HepG2 (cell line): Measurements from ENCODE around the gene MAP4K3. TPM values are rescaled to one million over a fixed set of nuclear protein-coding genes. Genes with fewer than 3 reads are reported as not detected.

Experiments
- ATAC-seq: fragments of 200-7000 bp; cut with Tn5 transposase; 3 replicates; pipeline ENCODE4 v1.9.1; 2020; ENCODE audit warnings: mild to moderate bottlenecking, moderate library complexity
- BruUV-seq: library from RNA; stranded (reverse); fragments of 400-500 nt; replicated peaks from 2 replicates; lab custom pipeline; 2021; lab: Mats Ljungman, UMichigan
- CTCF ChIA-PET: fragments of 300-600 bp; formaldehyde crosslinking; extraction: SDS; loops from one replicate; lab custom pipeline; 2021; ENCODE audit warnings: low total read pairs, inconsistent platforms, low intra/inter-chr PET ratio; lab: Yijun Ruan, JAX
- POLR2A ChIA-PET: fragments of 350-600 bp; sonication (Branson Sonifier 250); formaldehyde crosslinking; loops from one replicate; lab custom pipeline; 2020; ENCODE audit warnings: antibody characterized with exemption, inconsistent platforms; lab: Yijun Ruan, JAX
- DNase-seq: peaks from one replicate; pipeline ENCODE4 v3.0.0-alpha.2; 2015; ENCODE audit warnings: low spot score
- FAIRE-seq: peaks from 3 replicates; lab custom pipeline; 2011; peaks lifted over from hg19 to GRCh38; lab: Jason Lieb, UNC
- H2AFZ ChIP-seq: one replicate; pipeline ENCODE4 v1.6.1; 2011; ENCODE audit warnings: low read length, inconsistent platforms
- H3K27ac ChIP-seq: fragments of 300-600 bp; 3 replicates; pipeline ENCODE4 v1.8.0; 2011; ENCODE audit warnings: mixed run types, mild to moderate bottlenecking, mixed read lengths, low read length, inconsistent platforms; ENCODE audit not compliant: insufficient read depth; ENCODE audit errors: extremely low read length
- H3K27me3 ChIP-seq, 2 experiments: fragments of 200-600 bp in 1 of 2; 2 replicates in 1 of 2; 3 replicates in 1 of 2; pipeline versions ENCODE4 v1.6.0 to v1.8.0; 2011; ENCODE audit warnings: low read length in 2 of 2, mild to moderate bottlenecking in 2 of 2, moderate library complexity in 2 of 2, inconsistent platforms in 1 of 2; ENCODE audit not compliant: insufficient read depth in 2 of 2, control insufficient read depth in 1 of 2
- H3K36me3 ChIP-seq, 2 experiments: fragments of 200-600 bp in 1 of 2; replicated peaks in 1 of 2; 2 replicates in 1 of 2; 3 replicates in 1 of 2; pipeline versions ENCODE4 v1.5.1 to v1.8.0; 2011; ENCODE audit warnings: low read length in 2 of 2, inconsistent platforms in 1 of 2; ENCODE audit not compliant: insufficient read depth in 2 of 2, control insufficient read depth in 1 of 2
- H3K4me1 ChIP-seq: 2 replicates; pipeline ENCODE4 v1.5.1; 2012; ENCODE audit warnings: low read length, inconsistent platforms; ENCODE audit not compliant: insufficient read depth
- H3K4me2 ChIP-seq: 2 replicates; pipeline ENCODE4 v1.6.0; 2011; ENCODE audit warnings: low read depth, low read length, inconsistent platforms
- H3K4me3 ChIP-seq, 3 experiments: fragments of 200-600 bp in 1 of 3; sonication (generic), shearing (Covaris generic) in 1 of 3; replicated peaks in 1 of 3; 2 replicates each; pipeline ENCODE4 v1.5.1; 2011 to 2016; ENCODE audit warnings: low read length in 3 of 3, inconsistent platforms in 2 of 3, low read depth in 2 of 3, mild to moderate bottlenecking in 2 of 3, control low read depth in 1 of 3, mixed read lengths in 1 of 3; ENCODE audit not compliant: insufficient read depth in 1 of 3
- H3K79me2 ChIP-seq: one replicate; pipeline ENCODE4 v1.6.1; 2011; ENCODE audit warnings: low read length, inconsistent platforms; ENCODE audit not compliant: insufficient read depth
- H3K9ac ChIP-seq: 2 replicates; pipeline ENCODE4 v1.6.0; 2011; ENCODE audit warnings: mild to moderate bottlenecking, low read depth, low read length, inconsistent platforms; ENCODE audit not compliant: insufficient read depth
- H3K9me3 ChIP-seq: 2 replicates; pipeline ENCODE4 v1.5.1; 2012; ENCODE audit warnings: mild to moderate bottlenecking, low read length
- H4K20me1 ChIP-seq: 2 replicates; pipeline ENCODE4 v1.6.0; 2011; ENCODE audit warnings: inconsistent platforms, mild to moderate bottlenecking, low read length, moderate library complexity; ENCODE audit not compliant: insufficient read depth
- BHLHE40 ChIP-seq: IDR thresholded peaks from 2 replicates; pipeline ENCODE4 v1.6.1; 2011; ENCODE audit warnings: low read length, improper control_type of control experiment
- CREM ChIP-seq, 2 experiments: sonication (generic) in 1 of 2; formaldehyde crosslinking in 1 of 2; IDR thresholded peaks; 2 replicates each; pipeline versions ENCODE4 v1.4.0 to v1.6.1; 2016 to 2020; ENCODE audit warnings: antibody characterized with exemption in 1 of 2, mild to moderate bottlenecking in 1 of 2, missing genetic modification reagents in 1 of 2
- HHEX ChIP-seq: IDR thresholded peaks from 2 replicates; pipeline ENCODE4 v1.6.1; 2016; ENCODE audit warnings: control low read depth
- MLLT10 ChIP-seq: sonication (generic); formaldehyde crosslinking; IDR thresholded peaks from 2 replicates; pipeline ENCODE4 v1.4.0; 2020; ENCODE audit warnings: missing genetic modification reagents
- MYNN ChIP-seq: sonication (generic); formaldehyde crosslinking; IDR thresholded peaks from 2 replicates; pipeline ENCODE4 v1.4.0; 2020; ENCODE audit warnings: mild to moderate bottlenecking, low read depth, missing genetic modification reagents
- NRL ChIP-seq: sonication (generic); formaldehyde crosslinking; IDR thresholded peaks from 2 replicates; pipeline ENCODE4 v1.5.0; 2020; ENCODE audit warnings: missing genetic modification reagents, mild to moderate bottlenecking, moderate library complexity, borderline replicate concordance
- ZNF30 ChIP-seq: sonication (generic); formaldehyde crosslinking; IDR thresholded peaks from 2 replicates; pipeline ENCODE4 v1.5.0; 2020; ENCODE audit warnings: mild to moderate bottlenecking, missing genetic modification reagents
- ZNF567 ChIP-seq: sonication (generic); formaldehyde crosslinking; IDR thresholded peaks from 2 replicates; pipeline ENCODE4 v1.8.1; 2023; ENCODE audit warnings: mild to moderate bottlenecking, missing genetic modification reagents, borderline replicate concordance
- ZSCAN22 ChIP-seq: sonication (generic); formaldehyde crosslinking; IDR thresholded peaks from 2 replicates; pipeline ENCODE4 v1.4.0; 2020; ENCODE audit warnings: mild to moderate bottlenecking, missing genetic modification reagents
- WGBS: methylation state at CpG from one replicate; pipeline ENCODE4 v1.1.6; 2017; ENCODE audit warnings: low lambda C conversion rate; 5-methylcytosine and 5-hydroxymethylcytosine counted together
- in situ Hi-C: cut with HindIII; loops from 2 replicates; pipeline ENCODE4 v1.10.0; 2017; ENCODE audit warnings: low pct_unique_long_range_greater_than_20kb; ENCODE audit not compliant: extremely low pct_ligation_motif_present
- intact Hi-C: fragments of 100-400 bp; cut with micrococcal nuclease; formaldehyde crosslinking; loops from one replicate; pipeline ENCODE4 v1.10.0; 2022; ENCODE audit not compliant: unreplicated experiment
- polyA plus RNA-seq, 8 experiments: library from polyadenylated mRNA; depleted of rRNA in 3 of 8; stranded (reverse) in 7 of 8; unstranded in 1 of 8; fragments of >200 nt; fragmentation: Illumina TruSeq in 4 of 8; extraction: Trizol in 4 of 8; gene quantifications; 2 replicates each; pipeline versions ENCODE4 v1.2.1 to v1.2.3, GENCODE V29; 2011 to 2016; ENCODE audit warnings: low read depth in 4 of 8, missing spikeins in 1 of 8, mixed read lengths in 1 of 8; ENCODE audit not compliant: insufficient read depth in 1 of 8
- total RNA-seq, 5 experiments: library from RNA; depleted of rRNA; stranded (reverse); fragments of >200 nt; fragmentation: Illumina TruSeq; extraction: Trizol; gene quantifications; 2 replicates each; pipeline ENCODE4 v1.2.3, GENCODE V29; 2016; ENCODE audit warnings: low read depth in 1 of 5
- TF ChIP-seq, protein P1 (sequence below): sonication (generic); formaldehyde crosslinking; IDR thresholded peaks from 2 replicates; pipeline ENCODE4 v1.9.0; 2022; ENCODE audit warnings: low read depth, missing genetic modification reagents
- TF ChIP-seq, protein P2 (sequence below): sonication (generic); formaldehyde crosslinking; IDR thresholded peaks from 2 replicates; pipeline ENCODE4 v1.8.0; 2022; ENCODE audit warnings: missing genetic modification reagents, mild to moderate bottlenecking, borderline replicate concordance
- TF ChIP-seq, protein P3 (sequence below): sonication (generic); formaldehyde crosslinking; IDR thresholded peaks from 2 replicates; pipeline ENCODE4 v1.5.0; 2020; ENCODE audit warnings: mild to moderate bottlenecking, missing genetic modification reagents, moderate library complexity

Gene MAP4K3
- total and polyA plus RNA-seq, 2 of the 13 experiments (the other 11 are each of a cell fraction or from before 2014, with no cell fraction given), result 45.9 to 53.2 TPM

DNA sequence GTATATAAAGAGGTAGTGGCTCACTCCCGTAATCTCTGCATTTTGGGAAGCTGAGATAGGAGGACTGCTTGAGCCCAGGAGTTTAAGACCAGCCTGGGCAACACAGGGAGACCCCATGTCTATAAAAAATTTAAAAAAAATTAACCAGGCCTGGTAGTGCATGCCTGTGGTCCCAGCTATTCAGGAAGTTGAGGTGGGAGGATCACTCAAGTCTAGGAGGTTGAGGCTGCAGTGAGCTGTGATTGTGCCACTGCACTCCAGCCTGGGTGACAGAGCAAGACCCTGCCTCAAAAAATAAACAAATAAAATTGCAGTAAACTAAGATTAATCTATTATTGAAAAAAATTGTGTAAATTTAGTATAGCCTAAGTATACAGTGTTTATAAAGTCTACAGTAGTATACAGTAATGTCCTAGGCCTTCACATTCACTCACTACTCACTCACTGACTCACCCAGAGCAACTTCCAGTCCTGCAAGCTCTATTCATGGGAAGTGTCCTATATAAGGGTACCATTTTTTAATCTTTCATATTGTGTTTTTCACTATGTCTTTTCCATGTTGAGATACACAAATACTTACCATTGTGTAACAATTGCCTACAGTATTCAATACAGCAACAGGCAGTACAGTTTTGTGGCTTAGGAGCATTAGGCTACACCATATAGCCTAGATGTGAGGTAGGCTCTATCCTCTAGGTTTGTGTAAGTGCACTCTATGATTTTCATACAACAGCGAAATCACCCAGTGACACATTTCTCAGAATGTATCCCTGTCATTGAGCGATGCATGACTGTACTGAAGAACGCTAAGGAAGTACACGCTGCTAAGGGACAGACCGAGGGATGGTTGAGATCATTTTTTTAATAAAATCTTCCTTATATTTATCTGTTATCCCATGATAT is 10.4 kb upstream of the MAP4K3 start:
- H3K4me1 ChIP-seq, result peaks cover 46% of the 10 kb centered on the region
- peak overlapping the region; percentile 45 for H3K27ac ChIP-seq
- no peaks in the 10 kb centered on the region for H3K79me2 ChIP-seq
- H3K4me2 ChIP-seq, result 0 out of 2 replicates have a peak overlapping the region, but pooled peaks have one; percentile 19
- peaks cover 6% of the 10 kb centered on the region; the same call in 1 of the 2 replicates for H3K9me3 ChIP-seq
- no peaks in the 10 kb centered on the region for H3K27me3 ChIP-seq
- H2AFZ ChIP-seq, result no peak overlapping the region
- intact Hi-C loops, result loop anchor here (1.0 to 2.0 kb wide), 2 partner anchors 9 to 57 kb away; no protein-coding TSS in a partner anchor
- FAIRE-seq (no peak), DNase-seq (no peak), ATAC-seq (peak; percentile 48)
- no peak overlapping the region for H3K4me3 ChIP-seq
- no TSS peak for BruUV-seq
- H3K9ac ChIP-seq, result no peak overlapping the region
- TF ChIP-seq NRL (CRISPR knock-in tag), result no peak
- H4K20me1 ChIP-seq, result no peaks in the 10 kb centered on the region
- in situ Hi-C loops, result no loop called here
- 99% methylated on average over 6 of the region's 6 CpGs for WGBS
- ChIA-PET CTCF (no interaction called here), POLR2A (interaction anchor here (0.7 to 4.6 kb wide), 3 partner anchors 8 to 21 kb away, joined by 3 to 40 read pairs (median 35); partner anchors contain the start of gene MAP4K3)
- peaks cover 0 to 2% of the 10 kb centered on the region in 2 experiments; a peak in 3 of 5 replicates for H3K36me3 ChIP-seq

DNA sequence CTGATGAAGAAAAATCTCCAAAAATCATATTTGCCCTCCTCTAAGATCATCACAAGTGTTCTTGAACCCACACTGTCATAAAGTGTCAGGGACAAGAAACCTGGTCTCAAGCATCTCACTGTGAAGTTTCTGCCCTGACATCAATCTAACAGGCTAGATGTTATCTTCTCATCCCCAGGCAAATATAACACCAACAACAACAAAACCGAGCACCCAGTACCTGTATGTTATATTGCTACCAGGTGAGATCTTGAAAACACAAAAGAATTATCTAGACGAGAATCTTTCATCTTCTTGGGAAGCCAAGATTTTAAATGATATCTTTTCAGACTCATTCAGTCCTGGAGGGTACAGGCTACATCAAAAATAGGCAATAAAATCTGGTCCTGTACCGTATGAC is 8.8 kb upstream of the MAP4K3 start:
- CTCF ChIA-PET, result no interaction called here
- DNase-seq (no peak), ATAC-seq (no peak), FAIRE-seq (no peak)
- Histone ChIP-seq H3K4me2 (no peak overlapping the region), H3K27me3 (no peaks in the 10 kb centered on the region), H3K9ac (no peak overlapping the region), H4K20me1 (no peaks in the 10 kb centered on the region), H3K27ac (no peak overlapping the region), H3K4me3 (no peak overlapping the region), H3K9me3 (peaks cover 9% of the 10 kb centered on the region; the same call in 1 of the 2 replicates), H3K4me1 (peaks cover 40% of the 10 kb centered on the region), H3K36me3 (peaks cover 0 to 2% of the 10 kb centered on the region in 2 experiments; a peak in 3 of 5 replicates), H2AFZ (no peak overlapping the region), H3K79me2 (peaks cover 2% of the 10 kb centered on the region)
- 95% methylated on average over 3 of the region's 3 CpGs for WGBS
- BruUV-seq, result no TSS peak
- POLR2A ChIA-PET, result no interaction called here
- intact Hi-C loops (no loop called here), in situ Hi-C loops (no loop called here)
- TF ChIP-seq CREM (IDR thresholded peaks at IDR 0.05) (no peak), CREM (CRISPR knock-in tag; IDR thresholded peaks at IDR 0.05) (no peak), HHEX (no peak), ZNF30 (CRISPR knock-in tag) (no peak), MLLT10 (CRISPR knock-in tag) (no peak), MYNN (CRISPR knock-in tag) (no peak), ZSCAN22 (CRISPR knock-in tag) (no peak), ZNF567 (no peak), BHLHE40 (no peak)
- TF ChIP-seq, protein P1, sequence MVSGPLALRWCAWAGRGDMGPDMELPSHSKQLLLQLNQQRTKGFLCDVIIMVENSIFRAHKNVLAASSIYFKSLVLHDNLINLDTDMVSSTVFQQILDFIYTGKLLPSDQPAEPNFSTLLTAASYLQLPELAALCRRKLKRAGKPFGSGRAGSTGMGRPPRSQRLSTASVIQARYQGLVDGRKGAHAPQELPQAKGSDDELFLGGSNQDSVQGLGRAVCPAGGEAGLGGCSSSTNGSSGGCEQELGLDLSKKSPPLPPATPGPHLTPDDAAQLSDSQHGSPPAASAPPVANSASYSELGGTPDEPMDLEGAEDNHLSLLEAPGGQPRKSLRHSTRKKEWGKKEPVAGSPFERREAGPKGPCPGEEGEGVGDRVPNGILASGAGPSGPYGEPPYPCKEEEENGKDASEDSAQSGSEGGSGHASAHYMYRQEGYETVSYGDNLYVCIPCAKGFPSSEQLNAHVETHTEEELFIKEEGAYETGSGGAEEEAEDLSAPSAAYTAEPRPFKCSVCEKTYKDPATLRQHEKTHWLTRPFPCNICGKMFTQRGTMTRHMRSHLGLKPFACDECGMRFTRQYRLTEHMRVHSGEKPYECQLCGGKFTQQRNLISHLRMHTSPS, result no peak
- TF ChIP-seq, protein P2, sequence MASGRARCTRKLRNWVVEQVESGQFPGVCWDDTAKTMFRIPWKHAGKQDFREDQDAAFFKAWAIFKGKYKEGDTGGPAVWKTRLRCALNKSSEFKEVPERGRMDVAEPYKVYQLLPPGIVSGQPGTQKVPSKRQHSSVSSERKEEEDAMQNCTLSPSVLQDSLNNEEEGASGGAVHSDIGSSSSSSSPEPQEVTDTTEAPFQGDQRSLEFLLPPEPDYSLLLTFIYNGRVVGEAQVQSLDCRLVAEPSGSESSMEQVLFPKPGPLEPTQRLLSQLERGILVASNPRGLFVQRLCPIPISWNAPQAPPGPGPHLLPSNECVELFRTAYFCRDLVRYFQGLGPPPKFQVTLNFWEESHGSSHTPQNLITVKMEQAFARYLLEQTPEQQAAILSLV (CRISPR knock-in tag), result no peak
- TF ChIP-seq, protein P3, sequence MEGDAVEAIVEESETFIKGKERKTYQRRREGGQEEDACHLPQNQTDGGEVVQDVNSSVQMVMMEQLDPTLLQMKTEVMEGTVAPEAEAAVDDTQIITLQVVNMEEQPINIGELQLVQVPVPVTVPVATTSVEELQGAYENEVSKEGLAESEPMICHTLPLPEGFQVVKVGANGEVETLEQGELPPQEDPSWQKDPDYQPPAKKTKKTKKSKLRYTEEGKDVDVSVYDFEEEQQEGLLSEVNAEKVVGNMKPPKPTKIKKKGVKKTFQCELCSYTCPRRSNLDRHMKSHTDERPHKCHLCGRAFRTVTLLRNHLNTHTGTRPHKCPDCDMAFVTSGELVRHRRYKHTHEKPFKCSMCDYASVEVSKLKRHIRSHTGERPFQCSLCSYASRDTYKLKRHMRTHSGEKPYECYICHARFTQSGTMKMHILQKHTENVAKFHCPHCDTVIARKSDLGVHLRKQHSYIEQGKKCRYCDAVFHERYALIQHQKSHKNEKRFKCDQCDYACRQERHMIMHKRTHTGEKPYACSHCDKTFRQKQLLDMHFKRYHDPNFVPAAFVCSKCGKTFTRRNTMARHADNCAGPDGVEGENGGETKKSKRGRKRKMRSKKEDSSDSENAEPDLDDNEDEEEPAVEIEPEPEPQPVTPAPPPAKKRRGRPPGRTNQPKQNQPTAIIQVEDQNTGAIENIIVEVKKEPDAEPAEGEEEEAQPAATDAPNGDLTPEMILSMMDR (CRISPR knock-in tag), result no peak
